Suprapubic skin (tissue), 3 donors: Measurements from ENCODE around the gene FAM117A.

ENCODE experiments used
- POLR2AphosphoS5 ChIP-seq, 3 donors: sonication (generic); formaldehyde crosslinking; IDR thresholded peaks; one replicate each; pipeline ENCODE4 v1.6.1; 2017; ENCODE audit warnings: antibody characterized with exemption in 3 of 3
- TF ChIP-seq, protein P1 (sequence below), 2 donors: fragments of 200-600 bp in 1 of 2; fragments of 450-650 bp in 1 of 2; sonication (generic) in 1 of 2; IDR thresholded peaks; one replicate each; pipeline ENCODE4 v1.5.1; 2016 to 2019; ENCODE audit warnings: antibody characterized with exemption in 2 of 2, mild to moderate bottlenecking in 1 of 2, moderate library complexity in 1 of 2

DNA sequence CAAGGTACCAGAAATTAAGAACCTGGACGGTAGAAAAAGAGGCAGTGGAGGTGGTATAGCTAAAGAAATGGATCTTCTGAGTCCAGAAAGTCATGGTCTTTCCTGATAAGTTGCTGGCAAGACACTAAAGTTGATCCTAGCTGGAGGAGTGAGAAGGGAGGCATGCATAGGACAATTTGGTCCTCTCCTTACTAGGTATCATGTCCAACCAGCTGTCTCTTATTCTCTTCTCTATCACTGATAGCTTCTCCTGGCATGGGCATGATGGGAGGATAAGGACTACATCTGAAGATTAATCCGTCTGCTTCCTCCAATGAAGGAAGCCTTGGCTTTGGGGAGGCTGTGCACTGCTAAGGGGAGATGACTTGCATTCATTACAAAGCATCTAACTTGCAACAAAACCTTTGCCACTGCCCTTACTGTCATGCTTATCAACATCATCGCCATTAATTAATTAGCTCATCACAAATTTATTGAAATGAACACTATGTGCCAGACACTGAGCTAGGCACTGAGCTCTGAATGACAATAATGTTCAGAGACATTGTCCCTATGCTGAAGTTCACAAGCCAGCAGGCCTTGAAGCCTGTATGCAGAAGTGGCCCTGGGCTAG, 3.1 kb upstream of the FAM117A start:
- TF ChIP-seq, protein P1, sequence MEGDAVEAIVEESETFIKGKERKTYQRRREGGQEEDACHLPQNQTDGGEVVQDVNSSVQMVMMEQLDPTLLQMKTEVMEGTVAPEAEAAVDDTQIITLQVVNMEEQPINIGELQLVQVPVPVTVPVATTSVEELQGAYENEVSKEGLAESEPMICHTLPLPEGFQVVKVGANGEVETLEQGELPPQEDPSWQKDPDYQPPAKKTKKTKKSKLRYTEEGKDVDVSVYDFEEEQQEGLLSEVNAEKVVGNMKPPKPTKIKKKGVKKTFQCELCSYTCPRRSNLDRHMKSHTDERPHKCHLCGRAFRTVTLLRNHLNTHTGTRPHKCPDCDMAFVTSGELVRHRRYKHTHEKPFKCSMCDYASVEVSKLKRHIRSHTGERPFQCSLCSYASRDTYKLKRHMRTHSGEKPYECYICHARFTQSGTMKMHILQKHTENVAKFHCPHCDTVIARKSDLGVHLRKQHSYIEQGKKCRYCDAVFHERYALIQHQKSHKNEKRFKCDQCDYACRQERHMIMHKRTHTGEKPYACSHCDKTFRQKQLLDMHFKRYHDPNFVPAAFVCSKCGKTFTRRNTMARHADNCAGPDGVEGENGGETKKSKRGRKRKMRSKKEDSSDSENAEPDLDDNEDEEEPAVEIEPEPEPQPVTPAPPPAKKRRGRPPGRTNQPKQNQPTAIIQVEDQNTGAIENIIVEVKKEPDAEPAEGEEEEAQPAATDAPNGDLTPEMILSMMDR (IDR thresholded peaks at IDR 0.05): no peak
- no peak for TF ChIP-seq POLR2AphosphoS5 (IDR thresholded peaks at IDR 0.05)
